BLaER1 treated with 17β-estradiol and CSF1 and Interleukin-3, amounts not matched to agents 10 nM and 100 nM (cell line): ENCODE data around the gene ABI3BP.

Experiments used
- H3K27ac ChIP-seq, 11 experiments: shearing (Covaris generic); formaldehyde crosslinking; 2 replicates each; pipeline ENCODE4 v1.8.1; 2022
- H3K27me3 ChIP-seq, 11 experiments: shearing (Covaris generic); formaldehyde crosslinking; 2 replicates each; pipeline ENCODE4 v1.8.1; 2022
- H3K36me3 ChIP-seq, 11 experiments: shearing (Covaris generic); formaldehyde crosslinking; 2 replicates each; pipeline ENCODE4 v1.8.1; 2022
- H3K4me1 ChIP-seq, 10 experiments: shearing (Covaris generic); formaldehyde crosslinking; 2 replicates each; pipeline ENCODE4 v1.8.1; 2022
- H3K4me2 ChIP-seq, 11 experiments: shearing (Covaris generic); formaldehyde crosslinking; 2 replicates each; pipeline ENCODE4 v1.8.1; 2022
- H3K4me3 ChIP-seq, 10 experiments: shearing (Covaris generic); formaldehyde crosslinking; 2 replicates each; pipeline ENCODE4 v1.8.1; 2022
- H3K9ac ChIP-seq, 11 experiments: shearing (Covaris generic); formaldehyde crosslinking; 2 replicates each; pipeline ENCODE4 v1.8.1; 2022
- H3K9me3 ChIP-seq, 11 experiments: shearing (Covaris generic); formaldehyde crosslinking; replicated peaks in 1 of 11; 2 replicates each; pipeline ENCODE4 v1.8.1; 2022
- H4K20me1 ChIP-seq, 11 experiments: shearing (Covaris generic); formaldehyde crosslinking; 2 replicates each; pipeline ENCODE4 v1.8.1; 2022
- Cebpa-rat ChIP-seq, 11 experiments: shearing (Covaris generic); IDR thresholded peaks; 2 replicates each; pipeline ENCODE4 v1.8.1; 2022

ABI3BP gene

GRCh38 chr3:100834332-100834731 is 158.9 kb downstream of the ABI3BP start:
- Histone ChIP-seq H3K36me3 (no peaks in the 10 kb centered on the region), H3K9ac (no peak overlapping the region), H3K4me1 (no peaks in the 10 kb centered on the region), H3K9me3 (no peaks in the 10 kb centered on the region), H4K20me1 (no peaks in the 10 kb centered on the region), H3K27me3 (no peaks in the 10 kb centered on the region), H3K27ac (no peak overlapping the region), H3K4me2 (no peak overlapping the region), H3K4me3 (no peak overlapping the region)
- TF ChIP-seq Cebpa-rat (IDR thresholded peaks at IDR 0.05): no peak

- Histone ChIP-seq H3K4me1 (no peaks in the 10 kb centered on the region), H4K20me1 (no peaks in the 10 kb centered on the region), H3K27ac (no peak overlapping the region), H3K4me3 (no peak overlapping the region), H3K27me3 (no peaks in the 10 kb centered on the region), H3K36me3 (no peaks in the 10 kb centered on the region), H3K9ac (no peak overlapping the region), H3K4me2 (no peak overlapping the region), H3K9me3 (no peaks in the 10 kb centered on the region)
- no peak for TF ChIP-seq Cebpa-rat (IDR thresholded peaks at IDR 0.05)
Observed at GRCh38 chr3:100833483-100833882, 159.7 kb downstream of the ABI3BP start.

- Histone ChIP-seq H3K27me3 (no peaks in the 10 kb centered on the region), H3K27ac (no peak overlapping the region), H3K9ac (no peak overlapping the region), H3K9me3 (no peaks in the 10 kb centered on the region), H3K4me2 (no peak overlapping the region), H4K20me1 (no peaks in the 10 kb centered on the region), H3K4me3 (no peak overlapping the region), H3K4me1 (no peaks in the 10 kb centered on the region), H3K36me3 (no peaks in the 10 kb centered on the region)
- no peak for TF ChIP-seq Cebpa-rat (IDR thresholded peaks at IDR 0.05)
Observed at GRCh38 chr3:100831629-100832028, 161.6 kb downstream of the ABI3BP start.

- H3K27ac ChIP-seq: no peak overlapping the region
- H3K4me3 ChIP-seq: no peak overlapping the region
- H3K4me2 ChIP-seq: no peak overlapping the region
- no peaks in the 10 kb centered on the region for H4K20me1 ChIP-seq
- H3K27me3 ChIP-seq: no peaks in the 10 kb centered on the region
- TF ChIP-seq Cebpa-rat (IDR thresholded peaks at IDR 0.05): no peak
- H3K9me3 ChIP-seq: no peaks in the 10 kb centered on the region
- no peaks in the 10 kb centered on the region for H3K4me1 ChIP-seq
- no peaks in the 10 kb centered on the region for H3K36me3 ChIP-seq
- no peak overlapping the region for H3K9ac ChIP-seq
Observed at GRCh38 chr3:100830931-100831330, 162.3 kb downstream of the ABI3BP start.

GRCh38 chr3:100825574-100825973 is 167.6 kb downstream of the ABI3BP start:
- no peak overlapping the region for H3K4me2 ChIP-seq
- H3K36me3 ChIP-seq: no peaks in the 10 kb centered on the region
- no peaks in the 10 kb centered on the region for H3K4me1 ChIP-seq
- TF ChIP-seq Cebpa-rat (IDR thresholded peaks at IDR 0.05): no peak
- H3K9me3 ChIP-seq: no peaks in the 10 kb centered on the region
- H3K27me3 ChIP-seq: no peaks in the 10 kb centered on the region
- no peak overlapping the region for H3K4me3 ChIP-seq
- H3K27ac ChIP-seq: no peak overlapping the region
- H4K20me1 ChIP-seq: no peaks in the 10 kb centered on the region
- no peak overlapping the region for H3K9ac ChIP-seq

- Histone ChIP-seq H3K27ac (no peak overlapping the region), H4K20me1 (no peaks in the 10 kb centered on the region), H3K4me2 (no peak overlapping the region), H3K4me3 (no peak overlapping the region), H3K27me3 (no peaks in the 10 kb centered on the region), H3K9me3 (no peaks in the 10 kb centered on the region), H3K4me1 (no peaks in the 10 kb centered on the region), H3K36me3 (no peaks in the 10 kb centered on the region), H3K9ac (no peak overlapping the region)
- TF ChIP-seq Cebpa-rat (IDR thresholded peaks at IDR 0.05): no peak
Observed at GRCh38 chr3:100815583-100815982, 177.6 kb downstream of the ABI3BP start.

- H3K4me2 ChIP-seq: no peak overlapping the region
- no peaks in the 10 kb centered on the region for H3K4me1 ChIP-seq
- TF ChIP-seq Cebpa-rat (IDR thresholded peaks at IDR 0.05): no peak
- H3K9me3 ChIP-seq: no peaks in the 10 kb centered on the region
- H3K27ac ChIP-seq: no peak overlapping the region
- no peak overlapping the region for H3K9ac ChIP-seq
- no peak overlapping the region for H3K4me3 ChIP-seq
- no peaks in the 10 kb centered on the region for H3K36me3 ChIP-seq
- H3K27me3 ChIP-seq: no peaks in the 10 kb centered on the region
- no peaks in the 10 kb centered on the region for H4K20me1 ChIP-seq
Observed at GRCh38 chr3:100813828-100814227, 179.4 kb downstream of the ABI3BP start.

- H3K4me1 ChIP-seq: no peaks in the 10 kb centered on the region
- no peaks in the 10 kb centered on the region for H3K9me3 ChIP-seq
- no peak overlapping the region for H3K4me3 ChIP-seq
- no peaks in the 10 kb centered on the region for H3K36me3 ChIP-seq
- H4K20me1 ChIP-seq: no peaks in the 10 kb centered on the region
- no peaks in the 10 kb centered on the region for H3K27me3 ChIP-seq
- no peak overlapping the region for H3K27ac ChIP-seq
- H3K9ac ChIP-seq: no peak overlapping the region
- TF ChIP-seq Cebpa-rat (IDR thresholded peaks at IDR 0.05): no peak
- H3K4me2 ChIP-seq: no peak overlapping the region
Observed at GRCh38 chr3:100811779-100812507, 181.3 kb downstream of the ABI3BP start.

GRCh38 chr3:100810671-100811070 is 182.6 kb downstream of the ABI3BP start:
- Histone ChIP-seq H3K4me2 (no peak overlapping the region), H3K36me3 (no peaks in the 10 kb centered on the region), H3K9ac (no peak overlapping the region), H4K20me1 (no peaks in the 10 kb centered on the region), H3K27ac (no peak overlapping the region), H3K4me3 (no peak overlapping the region), H3K4me1 (no peaks in the 10 kb centered on the region), H3K27me3 (no peaks in the 10 kb centered on the region), H3K9me3 (no peaks in the 10 kb centered on the region)
- TF ChIP-seq Cebpa-rat (IDR thresholded peaks at IDR 0.05): no peak

GRCh38 chr3:100804631-100805030 is 188.6 kb downstream of the ABI3BP start:
- no peak overlapping the region for H3K27ac ChIP-seq
- no peaks in the 10 kb centered on the region for H3K27me3 ChIP-seq
- H3K4me3 ChIP-seq: no peak overlapping the region
- H3K4me2 ChIP-seq: no peak overlapping the region
- no peaks in the 10 kb centered on the region for H4K20me1 ChIP-seq
- TF ChIP-seq Cebpa-rat (IDR thresholded peaks at IDR 0.05): no peak
- no peaks in the 10 kb centered on the region for H3K9me3 ChIP-seq
- H3K36me3 ChIP-seq: no peaks in the 10 kb centered on the region
- H3K4me1 ChIP-seq: no peaks in the 10 kb centered on the region
- H3K9ac ChIP-seq: no peak overlapping the region
